Upper lobe of left lung (tissue), 6 donors: ENCODE measurements around the gene SMURF2. TPM values are rescaled to one million over a fixed set of nuclear protein-coding genes. Genes with fewer than 3 reads are reported as not detected.

ENCODE experiments used
- ATAC-seq, 2 donors: fragments of 200-7000 bp; cut with Tn5 transposase; one replicate each; pipeline ENCODE4 v1.9.1; 2022; ENCODE audit warnings: mild to moderate bottlenecking in 2 of 2, moderate library complexity in 2 of 2; ENCODE audit not compliant: low FRiP score in 2 of 2
- DNase-seq, 2 donors: peaks; one replicate each; pipeline ENCODE4 v3.0.0-alpha.2; 2019 to 2020
- H3K27ac ChIP-seq, 4 donors: fragments of 200-600 bp; sonication (generic); one replicate each; pipeline ENCODE4 v1.5.1; 2016 to 2019
- H3K27me3 ChIP-seq, 4 donors: fragments of 200-600 bp; sonication (generic); one replicate each; pipeline ENCODE4 v1.5.1; 2017 to 2019
- H3K36me3 ChIP-seq, 4 donors: fragments of 200-600 bp; sonication (generic); one replicate each; pipeline ENCODE4 v1.5.1; 2016 to 2019
- H3K4me1 ChIP-seq, 4 donors: fragments of 200-600 bp; sonication (generic); one replicate each; pipeline ENCODE4 v1.5.1; 2018 to 2019
- H3K4me3 ChIP-seq, 4 donors: fragments of 200-600 bp; sonication (generic); one replicate each; pipeline ENCODE4 v1.5.1; 2017 to 2019; ENCODE audit warnings: mild to moderate bottlenecking in 2 of 4, moderate library complexity in 1 of 4
- H3K9me3 ChIP-seq, 4 donors: fragments of 200-600 bp; sonication (generic); one replicate each; pipeline ENCODE4 v1.5.1; 2018 to 2019
- EP300 ChIP-seq, 4 donors: sonication (generic); formaldehyde crosslinking; IDR thresholded peaks; one replicate each; pipeline ENCODE4 v1.5.1; 2017; ENCODE audit warnings: antibody characterized with exemption in 4 of 4, control low read depth in 2 of 4
- POLR2A ChIP-seq, 4 donors: fragments of 450-650 bp; IDR thresholded peaks; one replicate each; pipeline ENCODE4 v1.5.1; 2016 to 2017; ENCODE audit warnings: antibody characterized with exemption in 4 of 4, mild to moderate bottlenecking in 2 of 4
- POLR2AphosphoS5 ChIP-seq, 2 donors: sonication (generic); formaldehyde crosslinking; IDR thresholded peaks; one replicate each; pipeline ENCODE4 v1.5.1; 2017; ENCODE audit warnings: antibody characterized with exemption in 2 of 2
- WGBS, 2 donors: methylation state at CpG; one replicate each; pipeline ENCODE4 v1.1.5; 2017 to 2018; 5-methylcytosine and 5-hydroxymethylcytosine counted together
- small RNA-seq, 4 donors: library from RNA; depleted of rRNA; stranded (forward); fragments of <200 nt; gene quantifications; one replicate each; pipeline ENCODE3, GENCODE V24; 2016
- total RNA-seq, 6 donors: library from RNA; depleted of rRNA in 4 of 6; stranded (reverse); fragments of >200 nt in 4 of 6; gene quantifications; one replicate each; pipeline versions ENCODE4 v1.1.0 to v1.2.1, GENCODE V29; 2016 to 2021
- TF ChIP-seq, protein P1 (sequence below), 6 experiments: fragments of 450-650 bp in 4 of 6; fragments of 200-600 bp in 2 of 6; sonication (generic) in 2 of 6; IDR thresholded peaks; one replicate each; pipeline ENCODE4 v1.5.1; 2016 to 2019; ENCODE audit warnings: antibody characterized with exemption in 6 of 6
- donor health status: DM: no; HTN: no; CAD: no; lungs with moderate emphysema.
- donor health status: DM: no; HTN: yes; CAD: no; lungs with severe emphysema.

The SMURF2 gene
- total RNA-seq, 6 donors from 2014 or later: 24.1 to 58.2 (median 34.9) TPM

DNA sequence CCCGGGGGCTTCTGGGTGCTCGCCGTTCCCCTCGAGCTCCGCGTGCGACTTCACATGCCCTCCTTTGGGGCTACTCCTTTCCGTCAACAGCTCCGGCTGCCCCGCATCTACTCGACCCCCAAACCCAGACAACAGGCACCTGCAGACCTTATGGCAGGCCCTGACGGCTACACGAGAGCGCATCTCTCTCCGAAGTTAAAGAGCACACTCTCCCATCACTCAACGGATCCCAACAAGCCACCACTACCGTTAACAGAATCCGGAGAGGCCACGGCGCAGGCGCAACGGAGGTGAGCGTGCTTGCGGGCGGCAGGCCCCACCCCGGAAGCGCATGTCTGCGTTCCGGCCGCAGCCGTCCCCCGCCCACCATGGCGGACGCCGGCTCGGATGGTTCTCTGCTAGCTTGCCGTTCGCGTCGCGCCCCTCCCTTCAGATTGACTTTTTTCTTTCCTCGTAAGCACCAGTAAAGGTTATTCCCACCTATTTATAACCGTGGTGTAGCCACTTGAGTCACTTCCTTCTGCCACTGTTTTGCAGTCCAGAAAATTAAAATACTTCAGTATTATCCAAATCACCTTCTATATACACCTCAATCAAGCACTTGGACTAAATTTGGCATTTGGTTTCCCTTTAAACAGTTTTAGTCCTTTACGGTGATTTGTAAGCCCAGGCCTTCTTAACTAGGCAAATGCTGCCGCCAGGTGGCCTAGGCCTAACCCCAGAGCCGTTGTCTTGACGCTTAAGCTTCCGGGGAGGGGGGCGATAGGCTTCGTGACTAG lies 165.1 kb downstream of the SMURF2 start, which contains the start of gene POLG2:
Gene POLG2 (minus strand): TSS at position 269 of the 779 bp plus-strand sequence. CDS start 86 bp downstream, at position 183.
- peak within 1 kb of the TSS; percentile 61 to 73 (median 64) for H3K4me3 ChIP-seq
- peak; percentile 51 to 91 for TF ChIP-seq POLR2AphosphoS5 (IDR thresholded peaks at IDR 0.05)
- TF ChIP-seq EP300 (IDR thresholded peaks at IDR 0.05): no peak
- TF ChIP-seq POLR2A (IDR thresholded peaks at IDR 0.05): peak in 3 of 4 donors; percentile 33 to 70 (median 49)
- TF ChIP-seq, protein P1, sequence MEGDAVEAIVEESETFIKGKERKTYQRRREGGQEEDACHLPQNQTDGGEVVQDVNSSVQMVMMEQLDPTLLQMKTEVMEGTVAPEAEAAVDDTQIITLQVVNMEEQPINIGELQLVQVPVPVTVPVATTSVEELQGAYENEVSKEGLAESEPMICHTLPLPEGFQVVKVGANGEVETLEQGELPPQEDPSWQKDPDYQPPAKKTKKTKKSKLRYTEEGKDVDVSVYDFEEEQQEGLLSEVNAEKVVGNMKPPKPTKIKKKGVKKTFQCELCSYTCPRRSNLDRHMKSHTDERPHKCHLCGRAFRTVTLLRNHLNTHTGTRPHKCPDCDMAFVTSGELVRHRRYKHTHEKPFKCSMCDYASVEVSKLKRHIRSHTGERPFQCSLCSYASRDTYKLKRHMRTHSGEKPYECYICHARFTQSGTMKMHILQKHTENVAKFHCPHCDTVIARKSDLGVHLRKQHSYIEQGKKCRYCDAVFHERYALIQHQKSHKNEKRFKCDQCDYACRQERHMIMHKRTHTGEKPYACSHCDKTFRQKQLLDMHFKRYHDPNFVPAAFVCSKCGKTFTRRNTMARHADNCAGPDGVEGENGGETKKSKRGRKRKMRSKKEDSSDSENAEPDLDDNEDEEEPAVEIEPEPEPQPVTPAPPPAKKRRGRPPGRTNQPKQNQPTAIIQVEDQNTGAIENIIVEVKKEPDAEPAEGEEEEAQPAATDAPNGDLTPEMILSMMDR (IDR thresholded peaks at IDR 0.05): peak; percentile 23 to 51 (median 30)
- H3K4me1 ChIP-seq: peaks cover 36 to 65% (median 55%) of the 10 kb centered on the region in 4 donors

DNA sequence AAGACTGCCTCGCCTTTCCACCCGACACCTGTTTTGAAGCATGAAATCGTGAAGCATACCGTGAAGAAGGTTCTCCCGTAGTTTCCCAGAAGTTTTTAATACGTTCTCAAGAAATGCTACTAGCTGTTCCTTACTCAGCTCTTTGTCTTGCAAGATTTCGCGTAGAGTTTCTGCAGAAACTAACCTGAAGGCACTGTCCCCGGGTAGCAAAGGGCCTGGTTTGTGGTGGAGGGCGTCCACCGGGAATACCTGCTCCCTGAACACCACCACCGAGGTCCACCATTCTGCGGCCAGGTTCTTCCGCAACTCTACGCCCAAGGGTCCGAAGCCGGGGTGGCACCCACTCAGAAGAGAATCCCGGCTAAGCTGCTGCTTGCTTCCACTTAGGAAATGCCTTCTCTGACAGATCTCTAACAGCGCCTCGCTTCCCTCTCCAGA lies 165.7 kb downstream of the SMURF2 start:
- TF ChIP-seq POLR2AphosphoS5 (IDR thresholded peaks at IDR 0.05) (no peak), POLR2A (IDR thresholded peaks at IDR 0.05) (no peak), EP300 (IDR thresholded peaks at IDR 0.05) (no peak)
- TF ChIP-seq, protein P1 (IDR thresholded peaks at IDR 0.05): no peak
- Histone ChIP-seq H3K27me3 (no peaks in the 10 kb centered on the region), H3K4me3 (peak overlapping the region; percentile 61 to 73 (median 64)), H3K27ac (peak overlapping the region; percentile 79 to 90 (median 80)), H3K4me1 (peaks cover 36 to 59% (median 50%) of the 10 kb centered on the region in 4 donors), H3K36me3 (peaks cover 23 to 45% (median 37%) of the 10 kb centered on the region in 4 donors), H3K9me3 (no peaks in the 10 kb centered on the region)
- WGBS, 2 donors: 0 to 4% methylated on average over 9 to 20 of the region's 20 CpGs
- no peak for ATAC-seq
- DNase-seq: no peak

More for the DNA sequence above, 165.1 kb downstream of the SMURF2 start, which contains the start of gene POLG2:
- DNase-seq (peak; percentile 95 to 98), ATAC-seq (peak; percentile 97)
- Histone ChIP-seq H3K36me3 (peaks cover 29 to 51% (median 43%) of the 10 kb centered on the region in 4 donors), H3K27ac (peak within 1 kb of the TSS; percentile 79 to 90 (median 80)), H3K9me3 (no peaks in the 10 kb centered on the region), H3K27me3 (no peaks in the 10 kb centered on the region)
- 1% methylated on average over 28 to 50 of the region's 50 CpGs for WGBS, 2 donors

Small RNAs within 50 kb of the gene (small RNA-seq; reads per million reads assigned to genes)
- gene AC009994.1: 0 reads per million in 4 donors

Other genes starting within 250 kb of the SMURF2 start
- 10 to 100 TPM in 3 of 6 donors, 1 to 10 TPM in 3; 6.3 to 22.9 (median 10.2) TPM for gene MILR1, start 213.2 kb downstream of the SMURF2 start, total RNA-seq
- gene POLG2, start 165.3 kb downstream of the SMURF2 start, total RNA-seq: 10 to 100 TPM in 5 of 6 donors, 1 to 10 TPM in 1; 4.1 to 25.2 (median 12.6) TPM
- 1,000 to 10,000 TPM in 1 of 6 donors, 100 to 1,000 TPM in 5; 554 to 1,286 (median 754) TPM for gene DDX5, start 156.0 kb downstream of the SMURF2 start, total RNA-seq
- 100 to 1,000 TPM in 1 of 6 donors, 10 to 100 TPM in 5; 24.3 to 168 (median 35.7) TPM for gene CEP95, start 155.3 kb downstream of the SMURF2 start, total RNA-seq